GM12891 (cell line): ENCODE results near the gene PSMC3.

ENCODE experiments used
- PAX5 ChIP-seq: IDR thresholded peaks from 2 replicates; pipeline ENCODE4 v1.6.1; 2011; ENCODE audit warnings: low read length, moderate library complexity, mild to moderate bottlenecking; ENCODE audit not compliant: insufficient read depth, severe bottlenecking
- POLR2AphosphoS5 ChIP-seq: IDR thresholded peaks from 2 replicates; pipeline ENCODE4 v1.6.1; 2011; ENCODE audit warnings: low read depth, low read length, control low read depth
- POU2F2 ChIP-seq: IDR thresholded peaks from 2 replicates; pipeline ENCODE4 v1.6.1; 2011; ENCODE audit warnings: low read depth, mild to moderate bottlenecking, control low read depth, low read length, moderate library complexity
- SPI1 ChIP-seq: IDR thresholded peaks from 2 replicates; pipeline ENCODE4 v1.6.1; 2011; ENCODE audit warnings: low read depth, low read length, control low read depth

DNA sequence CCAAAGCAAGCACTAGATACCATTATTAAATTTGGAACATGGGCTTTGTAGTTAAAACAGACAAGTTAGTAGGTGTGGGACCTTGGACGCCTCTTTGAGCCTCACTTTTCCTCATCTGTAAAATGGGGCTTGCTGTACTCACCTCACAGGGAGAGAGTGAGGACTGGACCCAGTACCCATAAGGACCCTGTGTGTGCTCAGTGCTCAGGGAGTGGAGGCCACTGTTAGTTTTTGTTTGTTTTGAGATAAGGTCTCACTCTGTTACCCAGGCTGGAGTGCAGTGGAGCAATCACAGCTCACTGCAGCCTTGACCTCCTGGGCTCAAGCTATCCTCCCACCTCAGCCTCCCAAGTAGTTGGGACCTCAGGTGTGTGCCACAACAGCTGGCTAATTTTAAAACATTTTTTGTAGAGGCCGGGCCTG, 13.8 kb upstream of the PSMC3 start:
- TF ChIP-seq POU2F2 = no peak
- no peak for TF ChIP-seq PAX5
- no peak for TF ChIP-seq SPI1
- no peak for TF ChIP-seq POLR2AphosphoS5
